ENCODE data around the gene TULP4. TPM values are rescaled to one million over a fixed set of nuclear protein-coding genes. Genes with fewer than 3 reads are reported as not detected.

TULP4 gene
- total and polyA plus RNA-seq, 2 of the 8 experiments (the other 6 are each of a cell fraction or from before 2014, with no cell fraction given), result 7.7 to 51.6 TPM

GRCh38 chr6:158381214-158381613 is 68.9 kb downstream of the TULP4 start (continued):
- no peak for TF ChIP-seq TCF12 (IDR thresholded peaks at IDR 0.05; ENCODE audit: low read depth, low read length)
- no peak for TF ChIP-seq TAF7 (optimal IDR thresholded peaks at IDR 0.05; ENCODE audit: borderline replicate concordance, low read depth, low read length)
